Stimulated activated CD8-positive, alpha-beta memory T cell treated with anti-CD3 and anti-CD28 coated beads, Interleukin-4, amount 100 ng/mL, for 24 hours (primary cell): ENCODE measurements around the gene ANKRD35.
"Not testable (repeated sequence)": the region's sequence is repeated elsewhere in the genome, so short reads cannot be mapped to it uniquely, and the experiment has no call there.

Experiments
- DNase-seq: peaks from one replicate; pipeline ENCODE4 v3.0.0-alpha.2; 2020; ENCODE audit warnings: low read depth

Gene ANKRD35

DNA sequence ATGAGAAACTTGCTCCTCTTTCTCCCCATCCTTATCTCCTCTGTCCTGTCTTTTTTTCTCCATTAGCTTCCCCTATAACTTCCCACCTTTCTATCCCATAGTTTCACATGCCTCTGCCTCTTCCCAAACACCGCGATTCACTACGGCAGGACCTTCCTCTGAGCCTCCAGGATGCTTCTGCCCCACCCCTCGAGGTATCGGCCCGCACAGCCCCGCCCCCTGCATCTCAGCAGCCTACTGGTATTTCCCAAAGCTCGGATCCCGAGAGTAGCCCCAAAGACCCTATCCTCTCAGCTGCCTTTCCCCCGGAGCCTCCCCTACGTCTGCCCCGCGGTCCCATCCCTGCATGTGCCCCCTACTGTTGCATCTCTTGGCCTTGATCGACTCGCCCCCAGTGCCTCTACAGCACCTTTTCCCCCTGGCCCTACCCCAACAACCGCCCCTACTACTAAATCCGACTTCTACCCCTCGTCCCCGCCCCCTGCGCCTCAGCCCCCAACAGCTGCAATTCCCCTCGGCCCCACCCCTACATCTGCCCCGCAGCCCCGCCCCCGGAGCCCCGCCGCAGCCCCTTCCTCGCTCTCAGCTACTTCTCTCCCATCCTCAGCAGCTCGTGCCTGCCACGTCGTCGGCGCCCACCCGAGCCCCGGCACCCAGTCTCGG lies 27.3 kb downstream of the ANKRD35 start:
- peak; percentile 49 for DNase-seq

DNA sequence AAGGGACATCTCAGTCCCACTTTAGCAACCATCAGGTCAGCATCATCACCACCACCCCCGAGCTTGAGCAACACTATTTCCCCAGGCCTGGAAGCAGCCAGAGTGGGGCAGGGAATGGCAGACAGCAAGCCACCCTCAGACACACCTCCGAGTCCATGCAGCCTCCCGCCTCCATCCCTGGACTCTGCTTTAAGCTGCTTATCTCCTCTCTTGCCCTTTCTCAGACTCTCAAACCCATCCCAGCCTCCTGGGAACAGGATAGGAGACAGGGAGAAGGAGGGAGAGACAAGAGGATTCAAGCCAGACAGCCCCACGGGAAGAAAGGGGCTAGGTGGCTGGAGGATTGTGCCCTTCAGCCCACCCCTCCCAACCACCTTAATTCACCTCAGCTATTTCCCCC lies 28.5 kb downstream of the ANKRD35 start:
- no peak for DNase-seq

GRCh38 chr1:145855426-145855948 lies 30.2 kb downstream of the ANKRD35 start:
- DNase-seq = no peak

GRCh38 chr1:145849356-145850160 lies 36.1 kb downstream of the ANKRD35 start:
- no peak for DNase-seq

- DNase-seq = no peak
Measured at GRCh38 chr1:145847827-145848226, 37.8 kb downstream of the ANKRD35 start.

- DNase-seq = no peak
Measured at GRCh38 chr1:145846201-145846612, 39.5 kb downstream of the ANKRD35 start.

DNA sequence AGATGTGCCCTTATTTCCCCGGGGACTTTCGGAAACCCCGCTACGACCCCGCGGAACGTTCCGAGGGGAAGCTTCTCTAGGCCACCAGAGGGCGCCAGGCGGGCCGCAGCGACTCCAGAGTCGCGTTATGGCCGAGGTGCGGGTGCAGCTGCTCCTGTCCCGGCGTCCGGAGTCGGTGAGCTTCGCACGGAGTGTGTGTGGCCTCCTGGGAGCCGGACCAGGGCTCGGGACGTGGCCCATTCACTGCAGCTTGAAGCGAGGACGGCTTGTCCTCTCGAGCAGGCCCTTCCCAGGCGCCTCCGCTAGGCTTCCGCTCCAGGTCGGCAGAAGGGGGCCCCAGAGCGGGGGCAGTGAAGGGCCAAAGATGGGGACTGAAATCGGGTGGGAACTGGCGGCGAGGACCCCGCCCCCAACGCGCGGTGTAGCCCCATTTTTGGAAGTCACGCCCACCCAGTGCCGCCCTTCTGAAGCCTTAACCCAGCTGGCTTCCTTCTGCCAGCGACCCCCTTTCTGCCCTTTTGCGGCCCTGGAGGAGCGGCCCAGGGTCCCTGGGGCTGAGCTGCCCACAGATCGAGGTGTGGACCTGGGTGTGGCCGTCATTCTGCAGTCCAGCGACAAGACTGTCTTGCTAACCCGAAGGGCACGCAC lies 40.0 kb downstream of the ANKRD35 start, which contains the start of gene NUDT17:
Gene NUDT17 (plus strand): TSS at position 117 of the 648 bp plus-strand sequence. CDS start 11 bp downstream, at position 128.
- peak; percentile 66 for DNase-seq

DNA sequence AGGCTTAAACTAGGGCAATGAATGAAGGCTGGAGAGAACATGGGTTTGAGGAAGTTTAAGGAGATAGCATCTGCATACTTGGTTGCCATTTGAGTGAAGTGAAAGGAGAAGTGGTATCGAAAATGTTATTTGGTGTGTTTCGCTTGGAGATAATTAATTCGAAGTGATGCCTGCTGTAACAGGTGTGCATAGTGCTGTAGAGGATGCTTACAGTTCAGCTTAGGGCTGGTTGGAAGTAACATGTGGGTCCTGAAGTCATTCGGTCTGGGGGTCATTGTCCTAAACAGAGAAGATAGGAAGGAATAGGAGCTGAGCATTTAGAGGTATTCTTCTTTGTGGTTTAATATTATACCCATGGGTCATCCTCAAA lies 40.5 kb downstream of the ANKRD35 start:
- no peak for DNase-seq

DNA sequence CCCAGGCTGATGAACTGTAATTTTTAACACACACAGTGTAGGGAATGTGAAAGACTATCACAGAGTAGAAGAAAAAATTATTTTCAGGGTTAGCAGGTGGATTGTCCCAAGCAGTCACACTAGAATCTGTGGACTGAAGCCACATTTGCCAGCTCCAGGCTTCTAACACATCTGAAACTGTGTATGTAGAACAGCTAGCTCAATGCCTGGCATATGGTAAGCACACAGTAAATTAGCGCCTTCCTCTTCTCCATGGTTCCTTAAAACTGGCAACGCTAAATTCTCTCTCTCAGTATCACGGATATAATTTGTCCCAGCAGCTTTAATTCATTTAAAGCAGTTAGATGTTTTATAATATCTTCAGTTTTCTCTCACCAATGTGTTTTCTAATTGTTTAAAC lies 42.6 kb downstream of the ANKRD35 start:
- DNase-seq = no peak

GRCh38 chr1:145837656-145838055 lies 48.0 kb downstream of the ANKRD35 start:
- DNase-seq = no peak

DNA sequence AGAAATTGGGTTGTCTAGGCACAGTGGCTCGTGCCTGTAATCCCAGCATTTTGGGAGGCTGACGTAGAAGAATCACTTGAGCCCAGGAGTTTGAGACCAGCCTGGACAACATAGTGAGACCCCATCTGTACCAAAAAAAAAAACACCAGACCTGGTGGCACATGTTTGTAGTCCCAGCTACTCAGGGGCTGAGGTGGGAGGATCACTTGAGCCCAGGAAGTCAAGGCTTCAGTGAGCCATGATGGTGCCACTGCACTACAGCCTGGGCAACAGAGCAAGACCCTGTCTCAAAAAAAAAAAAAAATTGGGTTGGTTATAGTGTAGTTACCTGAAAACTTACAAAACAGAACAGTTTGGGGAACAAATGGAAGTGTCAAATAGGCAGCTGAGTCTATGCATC lies 54.9 kb downstream of the ANKRD35 start:
- DNase-seq = not testable (repeated sequence)

DNA sequence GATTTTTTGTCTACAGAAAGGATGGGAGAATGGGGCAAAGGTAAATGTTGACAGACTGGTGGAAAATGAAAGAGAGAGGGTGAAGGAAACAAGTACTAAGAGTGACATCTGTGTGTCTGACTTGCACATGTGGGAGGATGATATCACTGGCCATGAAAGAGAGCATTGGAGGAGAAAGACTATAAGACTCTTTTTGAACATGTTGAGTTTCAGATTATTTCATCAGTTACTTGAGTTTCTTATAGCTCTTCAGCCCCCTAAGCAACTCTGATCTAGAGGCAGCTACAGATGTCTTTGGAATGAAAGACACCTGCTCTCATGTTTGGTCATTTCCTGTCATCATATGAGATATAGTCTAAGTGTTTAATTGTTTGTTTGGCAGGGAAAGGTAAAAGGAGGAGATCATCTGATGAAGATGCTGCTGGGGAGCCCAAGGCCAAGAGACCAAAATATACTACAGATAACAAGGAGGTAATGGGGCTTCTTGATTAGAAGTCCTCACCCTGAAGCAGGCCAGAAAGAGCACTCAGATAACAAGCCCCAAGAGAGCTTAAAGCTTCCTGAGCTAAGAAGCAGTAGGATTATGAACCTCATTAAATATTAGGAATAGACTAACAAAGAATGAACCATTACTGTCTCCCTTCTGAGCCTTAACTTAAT lies 57.2 kb downstream of the ANKRD35 start:
- no peak for DNase-seq

DNA sequence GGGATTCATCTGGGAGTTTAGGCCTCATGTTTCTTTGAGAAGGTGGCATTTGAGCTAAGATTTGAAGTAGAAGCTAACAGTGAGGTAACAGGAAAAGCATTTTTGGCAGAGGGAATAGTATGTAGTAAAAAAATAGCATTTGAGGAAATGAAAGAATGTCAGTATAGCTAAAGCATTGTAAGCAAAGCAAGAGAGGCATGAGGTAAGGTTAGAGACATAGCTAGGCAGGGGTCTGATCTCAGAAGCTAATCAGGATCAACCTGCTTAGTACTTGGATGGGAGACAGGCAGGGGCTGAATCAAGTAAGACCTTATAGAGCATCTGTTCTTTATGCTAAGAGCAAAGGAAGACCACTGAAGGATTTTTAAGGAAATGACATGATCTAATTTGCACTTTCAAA lies 57.7 kb downstream of the ANKRD35 start:
- DNase-seq = no peak

GRCh38 chr1:145826030-145826429 lies 59.6 kb downstream of the ANKRD35 start:
- DNase-seq = no peak

DNA sequence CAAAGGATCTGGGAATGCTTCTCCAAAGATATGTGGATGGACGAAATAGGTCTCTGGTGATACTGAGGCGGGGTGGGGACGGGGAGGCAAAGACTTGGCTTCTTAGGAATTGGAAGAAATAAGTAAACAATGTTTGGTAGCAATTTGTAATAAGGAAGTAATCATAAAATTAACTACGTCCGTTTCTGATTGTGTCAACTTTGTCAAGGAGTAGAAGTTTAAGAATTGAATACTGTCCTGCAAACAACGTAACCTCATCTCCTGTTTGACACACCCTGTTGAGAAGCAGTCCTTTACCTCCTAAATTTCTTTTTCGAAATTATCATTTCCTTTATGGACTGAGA lies 61.2 kb downstream of the ANKRD35 start:
- DNase-seq = no peak

- DNase-seq = peak; percentile 80
Measured at GRCh38 chr1:145823565-145824498, 61.8 kb downstream of the ANKRD35 start, which contains the start of the genes POLR3C and RNF115. Gene POLR3C, plus strand, starts transcription at chr1:145824200. Its CDS starts 1,577 bp downstream, at chr1:145825777. Gene RNF115, minus strand, starts transcription at chr1:145824095. Its CDS starts 222 bp downstream, at chr1:145823873.

GRCh38 chr1:145822779-145823331 lies 62.8 kb downstream of the ANKRD35 start:
- not testable (repeated sequence) for DNase-seq

DNA sequence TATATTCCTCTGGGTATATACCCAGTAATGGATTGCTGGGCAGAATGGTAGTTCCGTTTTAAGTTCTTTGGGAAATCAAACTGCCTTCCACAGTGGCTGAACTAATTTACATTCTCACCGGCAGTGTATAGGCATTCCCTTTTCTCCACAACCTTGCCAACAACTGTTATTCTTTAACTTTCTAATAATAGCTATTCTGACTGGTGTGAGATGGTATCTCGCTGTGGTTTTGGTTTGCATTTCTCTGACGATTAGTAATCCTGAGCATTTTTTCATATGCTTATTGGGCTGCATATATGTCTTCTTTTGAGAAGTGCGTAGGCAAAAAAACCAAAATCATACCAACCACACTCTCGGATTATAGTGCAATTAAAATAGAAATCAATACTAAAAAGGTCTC lies 67.6 kb downstream of the ANKRD35 start:
- DNase-seq = not testable (repeated sequence)
